NCI-H1105 (cell line): Measurements from ENCODE around the gene USP7.

Experiments
- DNase-seq: peaks from one replicate; lab custom pipeline; 2025; lab: John Stamatoyannopoulos, UW

USP7 gene

GRCh38 chr16:8951447-8952280, 12.0 kb downstream of the USP7 start:
- DNase-seq: no peak

GRCh38 chr16:8950580-8951077, 13.1 kb downstream of the USP7 start:
- no peak for DNase-seq

GRCh38 chr16:8949536-8950418, 13.9 kb downstream of the USP7 start:
- DNase-seq: no peak

- no peak for DNase-seq
Measured at GRCh38 chr16:8948831-8949230, 14.9 kb downstream of the USP7 start.

- no peak for DNase-seq
Measured at GRCh38 chr16:8948069-8948593, 15.6 kb downstream of the USP7 start.

- DNase-seq: no peak
Measured at GRCh38 chr16:8946544-8946943, 17.2 kb downstream of the USP7 start.

- no peak for DNase-seq
Measured at GRCh38 chr16:8945626-8946296, 17.9 kb downstream of the USP7 start.

- DNase-seq: no peak
Measured at GRCh38 chr16:8943966-8944759, 19.5 kb downstream of the USP7 start.

- no peak for DNase-seq
Measured at GRCh38 chr16:8943001-8943763, 20.5 kb downstream of the USP7 start.

GRCh38 chr16:8941718-8942344, 21.9 kb downstream of the USP7 start:
- DNase-seq: no peak

GRCh38 chr16:8937803-8938202, 25.9 kb downstream of the USP7 start:
- no peak for DNase-seq

GRCh38 chr16:8936421-8936820, 27.3 kb downstream of the USP7 start:
- no peak for DNase-seq

GRCh38 chr16:8935989-8936388, 27.7 kb downstream of the USP7 start:
- DNase-seq: no peak

GRCh38 chr16:8934601-8935000, 29.1 kb downstream of the USP7 start:
- DNase-seq: no peak

GRCh38 chr16:8931859-8932258, 31.8 kb downstream of the USP7 start:
- DNase-seq: no peak

GRCh38 chr16:8929086-8929748, 34.5 kb downstream of the USP7 start:
- peak; percentile 60 for DNase-seq

- DNase-seq: no peak
Measured at GRCh38 chr16:8928467-8928957, 35.2 kb downstream of the USP7 start.

GRCh38 chr16:8926827-8927226, 36.9 kb downstream of the USP7 start:
- DNase-seq: no peak

- no peak for DNase-seq
Measured at GRCh38 chr16:8925455-8925854, 38.3 kb downstream of the USP7 start.
